SK-N-SH (cell line): ENCODE measurements around the gene CPPED1.

Experiments used
- EZH2phosphoT487 ChIP-seq: fragments of 200-600 bp; sonication (generic); IDR thresholded peaks from 2 replicates; pipeline ENCODE4 v1.6.1; 2017; ENCODE audit warnings: low read depth, mixed run types, mild to moderate bottlenecking, antibody characterized with exemption, moderate library complexity, borderline replicate concordance
- TF ChIP-seq, protein P1 (sequence below): fragments of 200-600 bp; sonication (generic); IDR thresholded peaks from 2 replicates; pipeline ENCODE4 v1.6.1; 2017; ENCODE audit warnings: antibody characterized with exemption, mild to moderate bottlenecking, moderate library complexity
- TF ChIP-seq, protein P2 (sequence below): IDR thresholded peaks from 2 replicates; pipeline ENCODE4 v1.4.0; 2012; ENCODE audit warnings: low read depth, borderline replicate concordance

DNA sequence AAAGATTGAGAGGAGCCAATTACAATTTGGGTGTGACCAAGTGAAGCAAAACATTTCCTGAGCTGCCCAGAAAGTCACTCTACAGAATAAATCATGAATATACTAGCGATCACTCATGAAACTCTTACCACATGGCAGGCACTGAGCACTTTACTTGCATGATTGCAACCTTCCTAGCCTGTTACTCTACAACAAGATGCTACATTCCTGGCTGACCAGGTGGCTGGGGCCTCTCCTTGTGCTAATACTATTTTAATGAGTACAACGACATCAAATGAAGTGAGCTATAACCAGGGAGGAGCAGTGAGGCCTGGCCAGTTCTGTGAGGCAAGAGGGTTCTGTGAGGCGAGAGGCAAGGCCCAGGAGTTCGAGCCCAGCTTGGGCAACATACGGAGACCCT is 75.2 kb downstream of the CPPED1 start:
- TF ChIP-seq, protein P1, sequence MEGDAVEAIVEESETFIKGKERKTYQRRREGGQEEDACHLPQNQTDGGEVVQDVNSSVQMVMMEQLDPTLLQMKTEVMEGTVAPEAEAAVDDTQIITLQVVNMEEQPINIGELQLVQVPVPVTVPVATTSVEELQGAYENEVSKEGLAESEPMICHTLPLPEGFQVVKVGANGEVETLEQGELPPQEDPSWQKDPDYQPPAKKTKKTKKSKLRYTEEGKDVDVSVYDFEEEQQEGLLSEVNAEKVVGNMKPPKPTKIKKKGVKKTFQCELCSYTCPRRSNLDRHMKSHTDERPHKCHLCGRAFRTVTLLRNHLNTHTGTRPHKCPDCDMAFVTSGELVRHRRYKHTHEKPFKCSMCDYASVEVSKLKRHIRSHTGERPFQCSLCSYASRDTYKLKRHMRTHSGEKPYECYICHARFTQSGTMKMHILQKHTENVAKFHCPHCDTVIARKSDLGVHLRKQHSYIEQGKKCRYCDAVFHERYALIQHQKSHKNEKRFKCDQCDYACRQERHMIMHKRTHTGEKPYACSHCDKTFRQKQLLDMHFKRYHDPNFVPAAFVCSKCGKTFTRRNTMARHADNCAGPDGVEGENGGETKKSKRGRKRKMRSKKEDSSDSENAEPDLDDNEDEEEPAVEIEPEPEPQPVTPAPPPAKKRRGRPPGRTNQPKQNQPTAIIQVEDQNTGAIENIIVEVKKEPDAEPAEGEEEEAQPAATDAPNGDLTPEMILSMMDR: no peak
- TF ChIP-seq EZH2phosphoT487: no peak
- TF ChIP-seq, protein P2, sequence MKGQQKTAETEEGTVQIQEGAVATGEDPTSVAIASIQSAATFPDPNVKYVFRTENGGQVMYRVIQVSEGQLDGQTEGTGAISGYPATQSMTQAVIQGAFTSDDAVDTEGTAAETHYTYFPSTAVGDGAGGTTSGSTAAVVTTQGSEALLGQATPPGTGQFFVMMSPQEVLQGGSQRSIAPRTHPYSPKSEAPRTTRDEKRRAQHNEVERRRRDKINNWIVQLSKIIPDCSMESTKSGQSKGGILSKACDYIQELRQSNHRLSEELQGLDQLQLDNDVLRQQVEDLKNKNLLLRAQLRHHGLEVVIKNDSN: no peak
